GM13976 (cell line): Measurements from ENCODE around the gene INCA1.
A peak's percentile ranks its signal among the peaks of the same experiment; 100 is the strongest.

Source experiments
- DNase-seq: peaks from one replicate; pipeline ENCODE4 v3.0.0; 2012; ENCODE audit warnings: low spot score
- in situ Hi-C: fragments of 300-500 bp; cut with MboI; formaldehyde crosslinking; loops from one replicate; pipeline ENCODE4 v1.12.0; 2022; ENCODE audit warnings: low sequenced_read_pairs, mixed read lengths, inconsistent platforms; ENCODE audit not compliant: unreplicated experiment
- TF ChIP-seq, protein P1 (sequence below): IDR thresholded peaks from 2 replicates; pipeline ENCODE4 v1.5.1; 2012; ENCODE audit warnings: borderline replicate concordance, mild to moderate bottlenecking; ENCODE audit not compliant: insufficient read depth; ENCODE audit errors: extremely low read depth, missing control alignments, control extremely low read depth

Gene INCA1

GRCh38 chr17:4998732-4999429 lies 1.6 kb upstream of the INCA1 start:
- in situ Hi-C loops, result no loop called here
- TF ChIP-seq, protein P1, sequence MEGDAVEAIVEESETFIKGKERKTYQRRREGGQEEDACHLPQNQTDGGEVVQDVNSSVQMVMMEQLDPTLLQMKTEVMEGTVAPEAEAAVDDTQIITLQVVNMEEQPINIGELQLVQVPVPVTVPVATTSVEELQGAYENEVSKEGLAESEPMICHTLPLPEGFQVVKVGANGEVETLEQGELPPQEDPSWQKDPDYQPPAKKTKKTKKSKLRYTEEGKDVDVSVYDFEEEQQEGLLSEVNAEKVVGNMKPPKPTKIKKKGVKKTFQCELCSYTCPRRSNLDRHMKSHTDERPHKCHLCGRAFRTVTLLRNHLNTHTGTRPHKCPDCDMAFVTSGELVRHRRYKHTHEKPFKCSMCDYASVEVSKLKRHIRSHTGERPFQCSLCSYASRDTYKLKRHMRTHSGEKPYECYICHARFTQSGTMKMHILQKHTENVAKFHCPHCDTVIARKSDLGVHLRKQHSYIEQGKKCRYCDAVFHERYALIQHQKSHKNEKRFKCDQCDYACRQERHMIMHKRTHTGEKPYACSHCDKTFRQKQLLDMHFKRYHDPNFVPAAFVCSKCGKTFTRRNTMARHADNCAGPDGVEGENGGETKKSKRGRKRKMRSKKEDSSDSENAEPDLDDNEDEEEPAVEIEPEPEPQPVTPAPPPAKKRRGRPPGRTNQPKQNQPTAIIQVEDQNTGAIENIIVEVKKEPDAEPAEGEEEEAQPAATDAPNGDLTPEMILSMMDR, result no peak
- peak; percentile 78 for DNase-seq

DNA sequence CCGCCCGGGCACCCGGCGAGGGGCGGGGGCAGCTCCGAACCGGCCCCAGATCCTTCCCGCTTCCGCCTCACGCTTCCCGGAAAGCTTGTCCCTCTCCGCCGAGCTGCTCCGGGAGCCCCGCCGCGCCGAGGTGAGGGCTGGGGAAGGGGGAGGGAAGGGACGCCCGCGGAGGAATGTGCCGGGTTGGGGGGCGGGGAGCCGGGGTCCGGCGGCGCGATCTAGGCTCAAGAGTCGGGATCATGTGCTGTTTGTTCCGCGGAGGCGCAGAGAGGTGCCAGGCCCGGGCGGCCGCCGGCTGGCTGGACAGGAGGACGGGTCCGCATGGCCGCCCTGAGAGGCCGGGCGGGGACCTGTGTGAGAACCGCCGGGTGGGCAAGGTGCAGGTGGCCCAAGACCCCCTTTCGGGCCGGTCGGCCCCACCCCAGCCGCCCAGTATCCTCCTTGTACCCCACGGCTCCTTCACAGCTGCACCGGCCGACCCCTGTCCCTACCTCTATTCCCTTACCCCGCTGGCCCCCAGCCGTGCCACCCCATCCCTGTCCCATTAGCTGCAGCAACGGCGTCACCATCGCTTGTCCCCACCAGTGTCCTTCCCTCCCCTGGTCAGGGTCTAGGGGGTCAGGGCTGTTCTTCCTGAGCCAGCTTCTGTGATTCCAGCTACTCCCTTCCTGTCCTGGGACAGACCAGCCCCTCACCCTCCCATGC lies 857 bp upstream of the INCA1 start:
- in situ Hi-C loops, result no loop called here
- TF ChIP-seq, protein P1, result no peak
- peak; percentile 64 for DNase-seq

DNA sequence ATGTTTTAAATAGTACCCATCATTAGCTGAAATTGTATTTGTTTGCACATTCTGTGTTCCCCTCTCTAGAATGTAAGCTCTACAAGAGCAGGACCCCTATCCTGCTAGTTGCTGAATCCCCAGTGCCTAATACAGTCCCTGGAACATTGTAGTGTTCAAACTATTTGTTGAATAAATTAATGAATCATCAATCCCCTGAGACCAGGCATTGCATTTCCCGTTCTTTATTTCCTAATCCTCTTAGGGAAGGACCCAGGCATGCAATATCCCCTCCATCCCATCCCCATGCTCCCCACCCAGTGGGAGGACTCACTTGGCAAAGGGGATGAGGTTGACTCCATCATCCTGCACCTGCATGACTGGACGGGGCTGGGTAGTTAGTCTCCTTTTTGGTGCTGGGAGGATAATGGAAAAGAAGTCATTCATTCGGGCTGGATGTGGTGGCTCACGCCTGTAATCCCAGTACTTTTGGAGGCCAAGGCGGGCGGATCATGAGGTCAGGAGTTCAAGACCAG lies 3.2 kb downstream of the INCA1 start:
- TF ChIP-seq, protein P1, result no peak
- in situ Hi-C loops, result no loop called here
- DNase-seq, result no peak

DNA sequence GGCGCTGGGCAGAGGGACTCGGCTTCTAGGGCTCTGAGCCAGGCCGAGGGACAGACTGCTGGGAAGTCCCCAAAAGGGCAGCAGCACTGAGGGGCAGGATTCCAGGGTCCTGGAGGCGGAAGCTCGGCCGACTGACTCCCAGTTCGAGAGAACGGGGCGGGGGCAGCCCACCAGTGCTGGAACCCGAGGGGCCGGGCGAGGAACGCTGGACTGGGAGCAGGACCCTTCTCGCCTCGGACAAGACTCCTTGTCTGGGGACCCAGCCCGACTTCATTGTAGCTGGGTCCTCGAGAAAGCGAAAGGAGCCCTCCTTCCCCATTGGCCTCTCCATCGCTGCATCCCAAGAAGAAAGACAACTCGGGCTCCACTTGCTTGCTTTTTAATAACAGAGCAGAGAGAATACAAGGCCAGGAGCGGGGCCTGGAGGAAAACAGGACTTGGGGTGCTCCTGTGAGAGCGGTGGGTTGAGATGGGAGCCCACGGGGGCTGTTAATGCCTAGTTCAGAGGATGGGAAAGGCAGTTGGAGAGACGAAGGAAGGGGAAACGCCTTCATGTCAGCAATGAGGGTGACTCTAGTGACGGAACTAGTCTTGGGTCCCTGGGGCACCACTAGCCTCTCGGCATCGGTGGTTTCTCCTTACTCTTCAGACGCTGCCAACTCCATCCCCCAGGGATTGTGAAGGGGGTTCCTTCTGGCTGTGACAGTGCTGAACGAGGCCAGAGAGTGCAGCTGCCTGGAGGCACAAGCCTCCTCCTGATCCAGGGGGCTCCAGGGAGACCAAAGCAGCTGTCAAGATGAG lies 9.4 kb downstream of the INCA1 start:
- DNase-seq, result no peak
- in situ Hi-C loops, result no loop called here
- TF ChIP-seq, protein P1, result no peak

- peak; percentile 92 for DNase-seq
- TF ChIP-seq, protein P1, result peak; percentile 63
- in situ Hi-C loops, result no loop called here
Measured at GRCh38 chr17:4986951-4987766, 10.2 kb downstream of the INCA1 start, which contains the start of gene CAMTA2. Gene CAMTA2 (minus strand): TSS chr17:4987675. CDS start chr17:4986222, 1,453 bp downstream.

GRCh38 chr17:4986403-4986802 lies 10.9 kb downstream of the INCA1 start:
- in situ Hi-C loops, result no loop called here
- DNase-seq, result no peak

More at GRCh38 chr17:4986403-4986802, 10.9 kb downstream of the INCA1 start:
- TF ChIP-seq, protein P1, result no peak
